ENCODE data around the gene ICAM1. TPM values are rescaled to one million over a fixed set of nuclear protein-coding genes. Genes with fewer than 3 reads are reported as not detected.

ICAM1 gene
- total and polyA plus RNA-seq, 2 of the 13 experiments (the other 11 are each of a cell fraction or from before 2014, with no cell fraction given): 37.9 to 98.4 TPM

GRCh38 chr19:10289167-10289835, 18.4 kb downstream of the ICAM1 start (continued):
- TF ChIP-seq EHMT2 (IDR thresholded peaks at IDR 0.05; ENCODE audit: borderline replicate concordance, low read depth, low read length): no peak
- TF ChIP-seq ZNF432 (CRISPR knock-in tag; IDR thresholded peaks at IDR 0.05; ENCODE audit: borderline replicate concordance): no peak
- no peak for TF ChIP-seq SCMH1 (CRISPR knock-in tag; IDR thresholded peaks at IDR 0.05; ENCODE audit: borderline replicate concordance)
- no peak for TF ChIP-seq ZNF468 (CRISPR knock-in tag; IDR thresholded peaks at IDR 0.05)
- TF ChIP-seq CEBPB (IDR thresholded peaks at IDR 0.05; ENCODE audit: borderline replicate concordance, low read depth, low read length): no peak
- TF ChIP-seq ZNF275 (CRISPR knock-in tag; IDR thresholded peaks at IDR 0.05; ENCODE audit: borderline replicate concordance): no peak
- TF ChIP-seq ZNF207 (IDR thresholded peaks at IDR 0.05; ENCODE audit: borderline replicate concordance): no peak
- TF ChIP-seq ZNF619 (CRISPR knock-in tag; IDR thresholded peaks at IDR 0.05): no peak
- TF ChIP-seq ZNF883 (CRISPR knock-in tag; IDR thresholded peaks at IDR 0.05; ENCODE audit: not compliant biosample characterization): no peak
- peak; percentile 19; the same call in 1 of the 2 replicates for TF ChIP-seq SIN3A (IDR thresholded peaks at IDR 0.05; ENCODE audit: borderline replicate concordance, low read depth, low read length)
- no peak for TF ChIP-seq SIN3B (IDR thresholded peaks at IDR 0.05; ENCODE audit: low read length)
- TF ChIP-seq THYN1 (CRISPR knock-in tag; IDR thresholded peaks at IDR 0.05; ENCODE audit: borderline replicate concordance, low read depth): no peak
- TF ChIP-seq ZNF678 (CRISPR knock-in tag; IDR thresholded peaks at IDR 0.05): no peak
- TF ChIP-seq ZNF841 (CRISPR knock-in tag; IDR thresholded peaks at IDR 0.05; ENCODE audit: borderline replicate concordance): no peak
- no peak for TF ChIP-seq GTF2F1 (IDR thresholded peaks at IDR 0.05; ENCODE audit: low read length)
- no peak for TF ChIP-seq SP1 (IDR thresholded peaks at IDR 0.05)
- TF ChIP-seq SP1 (CRISPR knock-in tag; IDR thresholded peaks at IDR 0.05): peak; percentile 43; the same call in 1 of the 2 replicates
- peak; percentile 65; the same call in 1 of the 2 replicates for TF ChIP-seq ZNF879 (CRISPR knock-in tag; IDR thresholded peaks at IDR 0.05)
- no peak; the same call in 1 of the 2 replicates for TF ChIP-seq ZNF501 (CRISPR knock-in tag; IDR thresholded peaks at IDR 0.05)
- no peak for TF ChIP-seq MATR3 (CRISPR knock-in tag; IDR thresholded peaks at IDR 0.05)
- no peak for TF ChIP-seq TAF15 (IDR thresholded peaks at IDR 0.05; ENCODE audit: low read depth, low read length, poor library complexity, severe bottlenecking)
- 0 out of 2 replicates have a peak, but pooled peaks have one; percentile 40 for TF ChIP-seq ZSCAN21 (CRISPR knock-in tag; IDR thresholded peaks at IDR 0.05; ENCODE audit: borderline replicate concordance)
- TF ChIP-seq SRSF1 (optimal IDR thresholded peaks at IDR 0.05; ENCODE audit: low read depth, low read length): no peak
- no peak for TF ChIP-seq CHCHD3 (CRISPR knock-in tag; IDR thresholded peaks at IDR 0.05)
- TF ChIP-seq, protein P1, sequence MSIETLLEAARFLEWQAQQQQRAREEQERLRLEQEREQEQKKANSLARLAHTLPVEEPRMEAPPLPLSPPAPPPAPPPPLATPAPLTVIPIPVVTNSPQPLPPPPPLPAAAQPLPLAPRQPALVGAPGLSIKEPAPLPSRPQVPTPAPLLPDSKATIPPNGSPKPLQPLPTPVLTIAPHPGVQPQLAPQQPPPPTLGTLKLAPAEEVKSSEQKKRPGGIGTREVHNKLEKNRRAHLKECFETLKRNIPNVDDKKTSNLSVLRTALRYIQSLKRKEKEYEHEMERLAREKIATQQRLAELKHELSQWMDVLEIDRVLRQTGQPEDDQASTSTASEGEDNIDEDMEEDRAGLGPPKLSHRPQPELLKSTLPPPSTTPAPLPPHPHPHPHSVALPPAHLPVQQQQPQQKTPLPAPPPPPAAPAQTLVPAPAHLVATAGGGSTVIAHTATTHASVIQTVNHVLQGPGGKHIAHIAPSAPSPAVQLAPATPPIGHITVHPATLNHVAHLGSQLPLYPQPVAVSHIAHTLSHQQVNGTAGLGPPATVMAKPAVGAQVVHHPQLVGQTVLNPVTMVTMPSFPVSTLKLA (IDR thresholded peaks at IDR 0.05): peak; percentile 37; the same call in 1 of the 2 replicates
- TF ChIP-seq LBX2 (CRISPR knock-in tag; IDR thresholded peaks at IDR 0.05; ENCODE audit: borderline replicate concordance): peak; percentile 87; the same call in 1 of the 2 replicates
- peak; percentile 35; the same call in 1 of the 2 replicates for TF ChIP-seq ZNF12 (CRISPR knock-in tag; IDR thresholded peaks at IDR 0.05)
- TF ChIP-seq ZNF460 (CRISPR knock-in tag; IDR thresholded peaks at IDR 0.05; ENCODE audit: borderline replicate concordance): no peak
- TF ChIP-seq ZNF564 (CRISPR knock-in tag; IDR thresholded peaks at IDR 0.05): no peak
- peak; percentile 89 for TF ChIP-seq NRL (CRISPR knock-in tag; IDR thresholded peaks at IDR 0.05; ENCODE audit: borderline replicate concordance)

Data from HepG2 (cell line).